Lower leg skin (tissue), 3 donors: ENCODE data around the gene MME.

Experiments used
- POLR2A ChIP-seq, 2 donors: fragments of 450-650 bp; IDR thresholded peaks; one replicate each; pipeline ENCODE4 v1.6.1; 2016 to 2017; ENCODE audit warnings: antibody characterized with exemption in 2 of 2, mild to moderate bottlenecking in 1 of 2, moderate library complexity in 1 of 2
- TF ChIP-seq, protein P1 (sequence below), 3 donors: fragments of 450-650 bp; IDR thresholded peaks; one replicate each; pipeline ENCODE4 v1.5.1; 2016; ENCODE audit warnings: antibody characterized with exemption in 3 of 3, mild to moderate bottlenecking in 3 of 3, moderate library complexity in 2 of 3

DNA sequence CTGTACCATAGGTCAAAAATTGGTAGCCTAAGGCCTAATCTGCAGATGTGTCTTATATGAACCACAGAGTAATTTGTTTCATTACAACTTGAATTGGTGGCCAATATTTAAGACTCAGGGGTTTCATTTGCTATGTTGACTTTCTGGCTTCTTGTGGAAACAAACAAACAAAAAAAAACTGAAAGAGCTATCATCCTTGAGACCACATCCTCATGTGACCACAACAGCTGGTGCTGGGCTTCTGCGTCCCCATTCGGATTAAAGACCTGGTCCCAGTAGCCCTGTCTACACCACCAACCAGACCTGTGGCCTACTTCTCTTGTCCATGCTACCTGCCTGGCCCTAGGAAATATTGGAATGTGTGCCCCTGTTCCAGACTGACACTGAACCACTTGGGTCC, 151.7 kb downstream of the MME start:
- TF ChIP-seq, protein P1, sequence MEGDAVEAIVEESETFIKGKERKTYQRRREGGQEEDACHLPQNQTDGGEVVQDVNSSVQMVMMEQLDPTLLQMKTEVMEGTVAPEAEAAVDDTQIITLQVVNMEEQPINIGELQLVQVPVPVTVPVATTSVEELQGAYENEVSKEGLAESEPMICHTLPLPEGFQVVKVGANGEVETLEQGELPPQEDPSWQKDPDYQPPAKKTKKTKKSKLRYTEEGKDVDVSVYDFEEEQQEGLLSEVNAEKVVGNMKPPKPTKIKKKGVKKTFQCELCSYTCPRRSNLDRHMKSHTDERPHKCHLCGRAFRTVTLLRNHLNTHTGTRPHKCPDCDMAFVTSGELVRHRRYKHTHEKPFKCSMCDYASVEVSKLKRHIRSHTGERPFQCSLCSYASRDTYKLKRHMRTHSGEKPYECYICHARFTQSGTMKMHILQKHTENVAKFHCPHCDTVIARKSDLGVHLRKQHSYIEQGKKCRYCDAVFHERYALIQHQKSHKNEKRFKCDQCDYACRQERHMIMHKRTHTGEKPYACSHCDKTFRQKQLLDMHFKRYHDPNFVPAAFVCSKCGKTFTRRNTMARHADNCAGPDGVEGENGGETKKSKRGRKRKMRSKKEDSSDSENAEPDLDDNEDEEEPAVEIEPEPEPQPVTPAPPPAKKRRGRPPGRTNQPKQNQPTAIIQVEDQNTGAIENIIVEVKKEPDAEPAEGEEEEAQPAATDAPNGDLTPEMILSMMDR (IDR thresholded peaks at IDR 0.05), result no peak
- TF ChIP-seq POLR2A (IDR thresholded peaks at IDR 0.05), result no peak
